NCI-H1930 (cell line): ENCODE measurements around the gene DVL1.

ENCODE experiments used
- DNase-seq, 2 experiments: peaks; one replicate each; lab custom pipeline; 2025; lab: John Stamatoyannopoulos, UW

Gene DVL1

DNA sequence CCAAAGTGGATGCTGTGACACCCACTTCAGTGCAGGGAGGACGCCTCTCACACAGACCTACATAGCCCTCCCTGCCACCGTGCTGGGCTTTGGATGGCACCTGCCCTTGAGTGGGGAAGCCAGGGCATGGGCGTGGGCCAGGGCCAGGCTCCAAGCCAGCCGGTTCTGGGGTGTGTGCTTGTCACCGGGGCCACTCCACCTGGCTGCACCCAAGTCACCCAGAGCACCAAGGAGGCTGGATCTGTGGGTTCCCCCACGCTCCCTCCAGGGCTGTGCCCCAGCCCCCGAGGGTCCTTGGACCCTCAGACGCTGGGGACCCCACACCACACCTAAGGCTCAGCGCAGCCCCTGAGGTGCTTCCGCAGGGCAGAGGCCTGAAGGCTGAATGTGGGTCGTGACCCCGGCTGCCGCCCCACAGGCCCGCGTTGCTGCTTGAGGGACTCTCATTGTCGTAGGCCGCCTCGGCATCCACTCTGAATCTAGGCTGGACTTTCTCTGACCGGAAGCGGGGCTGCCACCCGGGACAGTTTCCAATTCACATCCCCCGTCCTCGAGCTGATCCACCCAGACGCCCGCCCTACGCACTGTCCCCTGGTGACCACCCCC, 7.7 kb upstream of the DVL1 start:
- no peak for DNase-seq

GRCh38 chr1:1356166-1356795, 7.1 kb upstream of the DVL1 start:
- no peak for DNase-seq

DNA sequence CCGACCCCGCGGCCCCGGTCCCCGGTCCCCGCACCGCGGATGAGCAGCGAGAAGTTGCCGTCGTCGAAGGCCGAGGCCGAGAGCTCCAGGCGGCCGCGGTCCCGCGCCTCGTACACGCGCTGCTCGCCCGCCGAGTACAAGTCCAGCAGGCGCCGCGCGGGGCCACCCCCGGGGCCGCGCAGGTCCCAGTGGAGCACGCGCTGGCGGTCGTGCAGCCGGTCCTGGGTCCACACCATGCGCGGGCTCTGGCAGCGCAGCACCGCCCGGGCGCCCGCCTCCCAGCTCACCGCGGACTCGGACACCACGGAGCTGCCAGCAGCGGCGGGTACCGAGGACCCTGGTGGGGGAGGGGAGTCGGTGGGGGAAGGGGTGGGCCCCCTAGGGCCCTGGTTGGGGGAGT, 6.2 kb upstream of the DVL1 start:
- DNase-seq, result no peak

DNA sequence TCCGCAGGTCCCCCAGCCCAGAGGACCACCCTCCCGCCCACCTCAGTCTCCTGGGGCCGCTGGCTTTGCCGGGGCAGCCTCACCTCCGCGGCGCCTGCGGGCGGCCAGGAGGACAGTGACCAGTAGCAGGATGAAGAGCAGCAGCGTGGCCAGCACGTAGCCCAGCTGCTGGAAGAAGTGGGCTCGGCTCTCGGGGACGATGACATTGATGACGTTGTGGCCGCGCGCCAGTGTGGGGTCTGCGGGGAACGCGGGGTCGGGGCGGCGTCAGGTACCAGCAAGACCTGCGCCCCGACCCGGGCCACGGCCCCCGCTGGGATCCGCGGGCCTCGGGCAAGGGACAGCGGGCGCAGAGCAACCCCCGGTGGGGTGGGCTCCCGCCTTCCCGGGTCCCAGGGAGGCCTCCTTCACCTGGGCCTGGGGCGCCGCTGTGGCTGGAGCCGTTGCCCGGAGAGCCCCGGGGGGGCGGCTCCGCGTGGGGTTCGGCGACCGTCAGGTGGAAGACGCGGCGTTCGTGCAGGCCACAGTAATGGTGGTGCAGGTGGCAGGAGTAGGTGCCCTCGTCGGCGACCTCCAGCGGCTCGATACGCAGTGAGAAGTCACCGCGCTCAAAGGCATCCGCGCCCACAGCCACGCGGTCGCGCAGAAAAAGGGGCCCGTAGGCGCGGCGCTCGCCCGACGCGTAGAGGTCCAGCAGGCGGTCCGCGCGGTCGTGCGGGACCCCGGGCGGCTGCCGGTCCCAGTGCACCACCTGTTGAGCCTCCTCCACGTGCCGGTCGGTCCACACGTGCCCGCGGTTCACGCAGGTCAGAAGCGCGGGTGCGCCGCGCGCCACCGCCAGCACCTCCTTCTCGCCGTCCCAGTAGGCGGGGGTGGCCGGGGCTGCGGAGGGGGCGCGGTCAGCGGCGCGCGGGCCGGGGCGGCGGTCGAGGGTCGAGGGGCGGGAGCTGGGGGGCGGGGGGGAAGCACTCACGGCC, 5.3 kb upstream of the DVL1 start:
- DNase-seq, result no peak

DNA sequence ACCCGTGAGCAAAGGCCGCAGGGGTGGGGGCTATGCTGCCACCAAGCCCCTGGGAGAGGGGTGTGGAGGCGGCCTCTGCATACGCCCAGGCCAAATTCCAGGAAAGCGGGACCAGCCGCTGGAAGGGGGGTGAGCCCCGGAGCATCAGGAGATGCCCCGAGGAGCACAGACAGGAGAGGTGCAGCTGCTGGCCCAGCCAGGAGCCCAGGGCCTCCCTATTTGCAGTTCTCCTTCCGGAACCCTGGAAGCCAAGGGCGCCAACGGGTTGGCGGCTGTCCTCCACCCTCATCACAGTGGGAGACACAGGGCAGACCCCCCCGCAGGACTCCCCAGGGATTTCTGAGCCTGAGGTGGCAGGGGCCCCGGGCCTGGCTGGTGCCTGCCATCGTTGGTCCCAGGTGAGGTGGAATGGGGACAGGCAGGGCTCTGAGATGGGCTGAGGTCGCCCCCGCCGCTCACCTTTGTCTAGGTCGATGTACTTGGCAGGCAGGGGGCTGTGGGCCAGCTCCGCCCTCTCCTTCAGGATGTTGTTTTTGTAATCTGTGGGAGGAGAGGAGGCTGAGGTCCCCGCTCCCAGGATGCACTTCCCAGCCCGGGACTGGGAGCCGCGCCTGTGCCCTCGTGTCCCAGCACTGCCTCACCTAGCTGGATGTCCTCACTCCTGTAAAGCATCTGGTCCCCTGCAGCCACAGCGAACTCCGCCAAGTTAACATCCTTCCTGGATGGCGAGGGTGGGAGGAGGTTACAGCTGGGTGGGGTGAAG, 4.4 kb upstream of the DVL1 start:
- no peak for DNase-seq

GRCh38 chr1:1352786-1353388, 3.7 kb upstream of the DVL1 start:
- DNase-seq, result no peak

DNA sequence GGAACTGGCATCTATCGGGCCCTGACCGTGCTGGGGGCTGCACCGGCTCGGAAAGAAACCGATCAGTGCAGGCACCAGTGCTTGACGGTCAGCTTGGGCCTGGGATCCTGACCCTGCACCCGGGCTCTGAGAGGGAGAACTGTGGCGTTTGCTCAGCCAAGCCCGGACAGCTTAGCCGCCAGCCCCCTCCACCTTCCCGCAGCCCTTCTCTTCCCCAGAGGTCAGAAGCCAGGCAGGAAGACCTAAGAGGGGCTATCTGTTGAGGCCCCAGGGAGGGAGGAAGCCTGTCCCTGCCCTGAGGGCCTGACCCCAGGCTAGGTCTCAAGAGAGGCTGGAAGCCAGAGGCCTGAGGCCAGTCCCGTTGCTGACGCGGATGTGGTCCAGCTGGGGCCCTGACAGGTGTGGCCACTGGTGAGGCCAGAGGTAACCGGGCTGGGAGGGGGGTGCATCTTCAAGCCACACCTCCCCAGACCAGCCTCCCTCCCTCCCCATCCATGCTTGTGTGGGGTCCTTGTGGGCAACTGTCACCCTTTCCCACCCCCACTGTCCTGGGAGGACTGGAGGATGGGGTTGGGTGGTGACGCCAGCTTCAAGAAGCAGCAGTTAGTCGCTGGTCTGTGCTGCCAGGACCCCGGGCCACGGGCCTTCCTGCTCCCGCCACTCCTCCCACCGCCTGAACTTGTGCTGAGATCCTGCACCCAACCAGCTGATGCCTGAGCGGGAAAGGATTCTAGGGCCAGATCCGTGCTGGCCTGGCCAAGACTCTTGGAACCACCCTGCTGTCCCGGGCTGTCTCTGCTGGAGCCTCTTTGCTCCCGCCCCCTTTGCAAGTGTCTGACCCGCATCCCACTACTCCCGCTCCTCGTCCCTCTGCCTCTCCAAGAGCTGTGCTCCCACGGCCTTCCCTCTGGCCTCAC, 2.6 kb upstream of the DVL1 start:
- no peak for DNase-seq

DNA sequence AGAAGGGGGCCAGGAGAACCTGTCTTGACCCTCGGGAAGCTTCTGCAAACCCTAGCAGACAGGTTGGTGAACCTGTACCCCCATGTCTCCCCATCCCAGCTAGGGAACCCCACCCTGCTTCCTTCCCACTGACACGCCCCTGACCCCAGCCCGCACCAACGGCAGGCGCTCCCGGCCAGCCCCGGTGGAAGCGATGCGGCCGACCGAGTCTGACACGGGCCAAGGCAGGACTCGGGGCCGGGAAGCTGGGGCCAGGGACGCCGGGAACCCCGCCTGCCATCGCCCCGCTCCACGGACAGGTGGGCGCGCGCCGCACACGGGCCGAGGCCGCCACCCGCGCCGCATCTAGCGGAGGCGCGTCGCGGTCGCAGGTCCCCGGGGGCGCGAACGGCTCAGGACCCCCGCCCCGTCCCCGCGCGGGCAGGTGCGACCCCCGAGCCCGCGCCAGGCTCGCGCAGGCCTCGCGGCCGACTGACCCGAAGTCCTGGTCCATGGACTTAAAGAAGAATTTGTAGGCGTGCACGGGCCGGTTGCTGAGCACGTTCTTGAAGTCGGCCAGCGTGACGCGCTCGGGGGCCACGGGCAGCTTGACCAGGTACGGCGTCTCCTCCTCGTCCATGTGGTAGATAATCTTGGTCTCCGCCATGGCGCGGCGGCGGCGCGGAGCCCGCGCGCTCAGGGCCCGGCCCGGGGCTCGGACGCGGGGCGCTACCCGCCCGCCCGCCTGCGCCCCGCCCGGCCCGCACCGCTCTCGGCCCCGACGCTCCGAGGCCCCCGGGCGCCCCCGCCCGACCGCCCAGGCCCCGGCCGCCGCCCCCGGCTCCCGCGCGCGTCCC, 580 bp downstream of the DVL1 start:
- DNase-seq, result no peak

DNA sequence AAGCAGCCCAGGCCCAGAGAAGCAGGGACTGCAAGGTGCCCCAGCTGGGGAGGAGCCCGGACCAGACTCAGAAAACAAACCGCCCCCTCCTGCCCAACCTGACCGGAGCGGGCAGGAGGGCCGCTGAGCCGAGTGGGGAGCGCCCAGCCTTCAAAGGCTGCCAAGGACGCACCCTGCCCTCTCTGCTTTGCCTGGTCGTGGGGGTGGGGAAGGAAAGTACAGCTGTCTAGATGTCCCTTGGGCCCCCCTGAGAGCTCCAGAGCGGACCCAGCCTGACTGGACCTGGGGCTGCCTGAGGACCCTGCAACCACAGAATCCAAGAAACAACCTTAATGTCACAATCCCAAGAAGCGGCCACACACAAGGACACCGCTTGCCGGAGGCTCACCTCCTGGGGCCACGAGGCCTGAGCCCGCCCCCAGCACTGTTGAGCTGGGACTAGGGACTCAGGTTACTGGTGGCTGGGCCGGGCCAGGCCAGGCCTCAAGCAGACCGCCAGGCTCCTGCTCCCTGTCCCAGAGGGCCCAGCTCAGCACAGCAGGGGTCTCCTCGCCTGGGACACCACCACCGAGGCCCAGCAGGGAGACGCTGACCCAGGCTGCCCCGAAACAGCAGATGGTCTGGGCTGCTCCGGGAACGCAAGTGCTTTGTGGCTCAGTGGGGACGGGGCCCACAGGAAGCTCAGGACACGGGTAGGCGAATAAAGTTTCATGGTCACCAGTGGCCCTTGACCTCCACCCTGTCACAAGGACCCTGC, 1.4 kb downstream of the DVL1 start:
- no peak for DNase-seq

DNA sequence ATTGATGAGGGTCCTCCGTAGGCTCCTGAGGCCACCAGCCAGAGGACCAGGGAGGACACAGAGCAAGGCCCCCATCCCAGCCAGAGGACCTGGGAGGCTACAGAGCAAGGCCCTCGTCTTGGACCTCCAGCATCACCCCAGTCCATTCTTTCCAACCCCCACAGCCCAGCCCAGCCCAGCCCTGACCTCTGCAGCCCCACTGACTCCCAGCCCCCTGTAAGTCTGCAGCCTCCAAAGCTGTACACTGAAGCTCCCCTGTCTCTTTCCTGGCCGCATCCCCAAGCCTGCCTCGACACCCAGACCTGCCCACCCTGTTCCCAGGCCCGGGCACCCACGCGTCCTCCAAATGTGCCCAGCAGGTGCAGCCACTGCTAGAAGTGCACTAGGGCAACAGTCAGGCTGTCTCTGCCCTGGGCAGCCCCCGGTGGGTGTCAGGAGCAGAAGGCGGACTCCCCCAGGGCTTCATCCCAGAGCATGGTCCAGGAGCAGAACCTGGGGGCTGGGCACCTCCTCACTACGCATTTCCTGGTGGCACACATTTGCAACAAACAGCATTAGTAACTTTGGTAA, 2.1 kb downstream of the DVL1 start:
- DNase-seq, result no peak

- no peak for DNase-seq
Observed at GRCh38 chr1:1346501-1346890, 2.7 kb downstream of the DVL1 start.

DNA sequence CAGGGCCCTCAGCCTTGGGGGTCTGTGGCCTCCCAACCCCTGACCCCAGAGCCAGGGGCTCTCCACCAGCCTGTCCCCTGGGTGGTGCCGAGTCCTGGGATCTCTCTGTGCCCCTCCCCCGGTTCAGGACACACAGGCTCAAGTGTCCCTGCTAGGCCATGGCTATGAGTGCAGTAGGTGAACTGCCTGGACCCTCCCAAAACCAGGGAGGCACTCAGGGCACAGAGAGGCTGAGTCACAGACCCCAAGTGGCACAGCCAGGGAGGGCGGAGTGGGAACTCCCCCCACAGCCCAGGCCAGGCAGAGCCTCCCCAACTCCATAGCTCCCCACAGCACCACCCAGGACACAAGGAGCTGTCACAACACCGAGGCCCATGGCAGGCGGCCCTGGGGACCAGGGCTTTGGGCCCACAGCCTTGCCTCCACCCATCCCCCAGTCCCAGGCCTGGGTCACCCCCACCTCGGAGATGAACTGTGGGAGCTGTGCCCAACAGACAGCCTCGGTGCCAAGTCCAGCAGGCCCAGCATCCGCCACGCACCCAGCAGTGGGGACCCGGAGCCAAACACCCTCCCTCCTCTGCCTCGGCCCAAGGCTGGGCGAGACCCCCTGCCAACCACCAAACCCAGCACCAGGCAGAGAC, 3.2 kb downstream of the DVL1 start:
- no peak for DNase-seq

- DNase-seq, result no peak
Observed at GRCh38 chr1:1345384-1345783, 3.8 kb downstream of the DVL1 start.

DNA sequence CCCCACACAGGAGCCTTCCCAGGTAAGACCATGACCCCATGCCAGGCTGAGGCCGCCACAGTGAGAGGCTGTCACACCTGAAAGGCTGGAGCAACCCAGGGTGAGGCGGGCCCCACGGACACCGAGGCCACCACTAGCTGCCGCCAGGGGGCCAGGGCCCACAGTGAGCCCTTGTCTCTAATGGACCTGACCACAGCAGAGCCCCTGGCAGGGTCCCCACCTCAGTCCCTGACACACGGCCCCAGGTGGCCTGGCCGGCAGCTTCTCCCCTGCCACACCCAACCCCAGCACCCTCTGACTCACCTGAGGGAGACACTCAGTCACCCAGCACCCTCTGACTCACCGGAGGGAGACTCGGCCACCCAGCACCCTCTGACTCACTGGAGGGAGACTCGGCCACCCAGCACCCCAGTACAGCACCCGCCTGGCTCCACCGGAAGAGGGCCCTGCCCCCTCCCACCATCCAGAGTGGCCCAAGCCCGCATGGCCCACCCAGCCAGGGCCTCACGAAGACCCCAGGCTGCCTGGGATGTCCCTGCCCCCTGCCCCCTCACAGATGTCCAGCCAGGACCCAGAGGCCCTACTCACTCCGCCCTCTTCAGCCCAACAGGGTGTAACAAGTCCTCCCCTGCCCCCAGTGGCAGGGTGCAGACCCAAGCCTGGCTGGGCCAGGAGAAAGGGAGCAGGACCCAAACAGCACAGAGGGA, 4.4 kb downstream of the DVL1 start:
- DNase-seq, result no peak

DNA sequence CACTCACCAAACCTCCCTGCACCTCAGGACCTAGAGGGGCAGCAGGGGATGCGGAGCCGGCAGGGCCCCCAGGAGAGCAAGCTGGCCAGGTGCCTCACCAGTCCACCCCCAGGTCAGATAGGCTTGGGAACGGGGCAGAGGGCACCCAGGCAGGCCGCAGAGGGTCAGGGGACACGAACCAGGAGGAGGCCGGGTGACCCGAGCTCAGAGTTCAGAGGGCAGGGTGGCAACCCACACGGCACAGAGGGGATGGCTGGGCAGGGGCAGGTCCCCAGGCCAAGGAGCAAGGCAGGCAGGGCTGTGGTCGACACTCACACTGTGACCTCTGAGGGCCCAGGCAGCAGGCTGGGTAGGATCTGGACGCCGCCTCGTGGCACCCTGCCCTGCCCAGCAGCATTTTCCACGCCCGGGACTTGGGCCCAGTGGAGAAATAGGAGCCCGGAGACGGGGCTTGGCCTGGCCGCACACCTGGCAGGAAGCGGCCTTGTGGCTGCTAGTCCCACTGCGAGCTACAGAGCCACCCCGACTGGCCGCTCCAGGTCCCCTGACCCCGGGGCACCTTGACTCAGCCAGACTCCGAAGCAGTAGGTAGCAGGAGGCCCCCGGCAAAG, 5.3 kb downstream of the DVL1 start:
- no peak for DNase-seq

GRCh38 chr1:1342584-1343115, 6.6 kb downstream of the DVL1 start:
- DNase-seq, result no peak

DNA sequence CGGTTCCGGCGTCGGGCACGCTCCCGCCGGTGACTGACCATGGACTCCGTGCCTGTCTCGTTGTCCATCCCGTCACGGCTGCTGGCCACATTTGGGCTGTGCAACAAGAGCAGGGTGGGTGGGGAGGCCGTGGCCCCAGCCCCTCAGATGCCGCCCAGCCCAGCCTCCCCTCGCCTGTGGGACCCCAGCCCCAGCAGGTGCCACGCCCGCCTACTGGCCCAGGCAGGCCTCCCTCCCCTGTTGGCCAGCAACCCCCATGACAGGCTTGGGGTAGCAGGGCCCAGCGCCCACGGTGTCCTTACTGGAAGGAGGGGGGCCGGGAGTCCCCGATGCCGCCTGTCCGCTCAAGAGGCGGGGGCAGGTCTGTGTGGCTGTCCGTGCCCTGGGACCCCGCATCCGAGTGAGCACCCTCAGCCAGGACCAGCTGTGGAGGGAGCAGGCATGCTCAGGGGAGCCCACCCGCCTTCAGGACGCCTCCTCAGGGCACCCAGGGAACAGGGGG, 7.1 kb downstream of the DVL1 start:
- no peak for DNase-seq
